ENCODE results near the gene DDX60.
"Not testable (repeated sequence)": the region's sequence is repeated elsewhere in the genome, so short reads cannot be mapped to it uniquely, and the experiment has no call there.

DDX60 gene

DNA sequence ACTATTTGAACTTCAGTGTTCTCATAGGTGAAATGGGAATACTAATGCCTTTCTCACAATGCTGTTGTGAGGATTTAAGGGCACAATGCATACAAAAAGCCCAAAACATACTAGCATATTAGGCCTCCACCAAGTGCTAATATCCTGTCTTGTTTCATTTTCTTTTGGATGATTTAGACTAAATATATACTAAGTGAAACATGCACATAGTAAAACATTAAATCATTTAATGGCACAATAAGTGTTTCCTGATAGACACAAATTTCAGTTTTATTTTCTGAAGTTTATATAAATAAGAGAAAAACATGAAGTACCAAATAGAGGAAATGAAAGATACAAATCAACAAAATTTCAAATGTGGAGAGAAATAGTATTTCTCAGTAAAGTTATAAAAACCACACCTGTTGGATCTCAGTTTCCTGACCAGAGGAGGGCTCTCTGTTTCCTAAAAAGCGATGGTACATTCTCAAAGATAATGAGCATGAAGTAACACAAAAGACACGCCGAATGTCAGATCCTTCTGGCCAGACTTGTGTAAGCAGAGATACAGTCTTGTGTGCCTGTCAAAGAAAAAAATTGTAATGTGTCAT, 25.1 kb downstream of the DDX60 start:
- no peak for DNase-seq

- DNase-seq = no peak
These were observed 27.3 kb downstream of the DDX60 start for GRCh38 chr4:168291242-168291641.

- not testable (repeated sequence) for DNase-seq
These were observed 32.7 kb downstream of the DDX60 start for GRCh38 chr4:168285850-168286249.

- DNase-seq = no peak
These were observed 39.0 kb downstream of the DDX60 start for GRCh38 chr4:168279556-168279955.

GRCh38 chr4:168275836-168276235, 42.7 kb downstream of the DDX60 start:
- DNase-seq = no peak

- DNase-seq = no peak
These were observed 43.7 kb downstream of the DDX60 start for GRCh38 chr4:168274871-168275270.

DNA sequence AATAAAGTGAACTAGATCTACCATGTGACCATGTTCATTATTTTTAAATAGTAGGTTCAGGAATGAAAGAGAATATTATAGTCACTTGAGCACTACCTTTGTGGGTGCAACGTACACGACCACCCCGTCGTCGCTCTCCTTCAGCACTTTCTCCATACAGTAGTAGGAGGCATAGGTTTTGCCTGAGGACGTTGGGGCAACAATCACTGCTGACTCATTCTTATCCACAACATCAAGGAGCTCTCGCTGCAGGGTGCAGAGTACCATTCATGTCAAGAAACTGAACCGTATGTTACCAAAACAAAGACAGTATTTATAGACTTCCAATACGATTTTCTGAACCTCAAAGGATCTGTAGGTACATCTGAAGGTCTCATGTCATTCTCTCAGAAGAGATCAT, 44.7 kb downstream of the DDX60 start:
- no peak for DNase-seq

- DNase-seq = no peak
These were observed 46.1 kb downstream of the DDX60 start for GRCh38 chr4:168272488-168272887.

DNA sequence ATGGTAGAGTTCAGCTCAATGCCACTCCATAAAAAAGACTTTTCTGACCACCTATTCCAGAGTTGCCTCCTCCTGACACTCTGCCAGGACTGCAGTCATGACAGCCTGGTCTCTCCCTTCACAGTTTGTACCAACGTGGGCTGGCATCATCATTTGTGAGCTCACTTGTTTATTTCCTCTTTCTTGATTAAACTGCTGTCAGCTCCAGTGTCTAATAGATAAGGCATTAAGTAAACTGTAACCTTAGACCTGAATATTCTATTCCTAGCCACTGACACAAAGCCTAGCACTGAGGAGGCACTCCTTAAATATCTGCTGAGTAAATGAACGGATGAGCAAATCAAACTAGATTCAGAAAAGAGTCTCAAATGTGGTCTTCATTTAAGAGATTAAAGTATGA, 48.7 kb downstream of the DDX60 start:
- no peak for DNase-seq

- no peak for DNase-seq
These were observed 53.2 kb downstream of the DDX60 start for GRCh38 chr4:168265327-168265726.

DNA sequence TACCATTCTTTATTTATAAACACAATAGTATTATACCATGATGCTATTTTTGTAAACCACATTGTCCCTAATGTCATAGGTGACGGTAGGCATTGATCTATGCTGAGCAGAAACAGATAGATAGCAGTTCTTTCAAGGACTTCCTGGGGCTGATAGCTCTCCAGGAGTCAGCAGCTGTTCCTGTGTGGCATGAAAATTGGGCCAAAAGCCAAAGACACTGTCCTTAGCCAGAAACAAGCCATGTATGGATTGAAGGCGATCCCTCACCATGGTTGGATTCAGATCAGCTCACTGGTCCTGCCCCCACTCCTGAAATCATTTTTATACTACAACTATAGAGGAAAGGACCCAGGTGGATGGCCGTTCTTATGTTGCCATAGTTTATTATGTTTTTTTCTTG, 53.6 kb downstream of the DDX60 start:
- DNase-seq = no peak

GRCh38 chr4:168263039-168263438, 55.5 kb downstream of the DDX60 start:
- no peak for DNase-seq

- no peak for DNase-seq
These were observed 59.5 kb downstream of the DDX60 start for GRCh38 chr4:168259096-168259495.

GRCh38 chr4:168257768-168258167, 60.8 kb downstream of the DDX60 start:
- DNase-seq = no peak

DNA sequence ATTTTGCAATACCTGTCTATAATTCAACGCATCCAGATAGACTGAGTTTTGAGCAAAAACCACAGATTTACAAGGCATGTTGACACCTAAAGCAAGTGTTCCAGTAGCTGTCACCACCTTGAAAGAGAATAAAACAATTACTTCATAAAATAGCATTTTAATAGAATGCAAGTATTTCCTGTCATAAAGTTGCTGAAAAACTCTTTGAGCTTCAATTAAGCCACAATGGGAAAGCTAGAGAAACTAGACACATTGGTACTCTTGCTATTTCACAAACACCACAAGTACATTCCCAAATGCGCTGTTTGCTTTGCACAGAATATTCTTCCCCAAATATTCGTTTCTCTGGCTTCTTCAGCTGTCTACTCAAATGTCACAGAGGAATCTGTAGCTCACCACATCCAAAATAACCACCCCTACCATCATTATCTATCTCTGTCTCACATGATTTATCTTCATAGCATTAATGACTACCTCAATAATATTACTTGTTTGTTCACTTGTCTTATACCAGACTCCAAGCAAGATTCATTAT, 70.3 kb downstream of the DDX60 start:
- no peak for DNase-seq

DNA sequence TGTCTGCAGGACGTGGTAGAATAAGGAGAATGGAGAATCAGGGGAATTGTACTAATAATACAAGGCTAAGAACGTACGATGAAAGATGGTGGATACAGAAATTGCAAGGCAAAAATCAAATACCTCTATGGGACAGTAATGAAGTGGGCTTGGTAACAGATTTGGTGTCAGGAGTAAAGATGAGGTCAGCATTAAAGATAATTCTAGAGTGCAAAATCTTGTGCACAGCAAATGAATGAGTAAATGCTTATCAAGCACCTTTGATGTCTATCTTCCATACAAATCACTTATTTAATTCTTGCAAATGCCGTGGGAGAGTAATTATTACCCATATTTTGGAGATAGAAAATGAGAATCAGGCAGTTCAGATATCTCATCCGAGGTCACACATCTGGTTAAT, 70.9 kb downstream of the DDX60 start:
- DNase-seq = no peak

DNA sequence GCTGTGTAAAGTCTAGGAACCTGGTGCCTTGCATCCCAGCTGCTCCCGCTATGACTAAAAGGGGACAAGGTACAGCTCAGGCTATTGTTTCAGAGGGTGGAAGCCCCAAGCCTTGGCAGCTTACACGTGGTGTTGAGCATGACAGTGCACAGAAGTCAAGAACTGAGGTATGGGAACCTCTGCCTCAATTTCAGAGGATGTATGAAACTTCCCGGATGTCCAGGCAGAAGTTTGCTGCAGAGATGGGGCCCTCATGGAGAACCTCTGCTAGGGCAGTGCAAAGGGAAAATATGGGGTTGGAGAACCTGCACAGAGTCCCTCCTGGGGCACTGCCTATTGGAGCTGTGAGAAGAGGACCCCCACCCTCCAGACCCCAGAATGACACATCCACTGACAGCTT, 76.6 kb downstream of the DDX60 start:
- DNase-seq = no peak

DNA sequence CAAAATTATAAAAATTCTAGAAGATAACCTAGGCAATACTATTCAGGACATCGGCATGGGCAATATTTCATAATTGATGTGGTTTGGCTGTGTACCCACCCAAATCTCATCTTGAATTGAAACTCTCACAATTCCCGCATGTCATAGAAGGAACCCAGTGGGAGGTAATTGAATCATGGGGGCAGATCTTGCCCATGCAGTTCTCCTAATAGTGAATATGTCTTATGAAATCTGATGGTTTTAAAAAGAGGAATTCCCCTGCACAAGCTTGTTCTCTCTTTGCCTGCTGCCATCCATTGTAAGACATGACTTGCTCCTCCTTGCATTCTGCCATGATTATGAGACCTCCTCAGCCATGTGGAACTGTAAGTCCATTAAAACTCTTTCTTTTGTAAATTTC, 77.7 kb downstream of the DDX60 start:
- DNase-seq = no peak

GRCh38 chr4:168221301-168221700, 97.3 kb downstream of the DDX60 start:
- DNase-seq = no peak

DNA sequence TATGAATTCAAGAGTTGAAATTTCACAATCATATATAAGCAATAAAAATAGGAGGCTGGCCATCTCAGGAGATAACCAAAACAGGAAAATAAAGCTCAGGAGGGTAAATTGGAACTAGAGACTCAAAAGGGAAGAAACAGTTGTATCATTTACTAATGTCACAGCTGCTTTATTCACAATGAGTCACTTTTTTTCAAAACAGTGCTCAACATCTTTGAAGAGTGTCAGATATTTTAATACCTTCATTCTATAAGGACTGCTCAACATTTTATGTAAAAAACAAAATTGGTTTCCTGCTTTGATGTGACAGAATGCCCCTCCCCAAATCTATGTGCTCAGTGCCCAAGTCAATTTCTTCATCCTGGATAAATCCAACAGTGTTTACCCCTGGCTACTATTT, 97.7 kb downstream of the DDX60 start:
- DNase-seq = no peak

- DNase-seq = no peak
These were observed 99.9 kb downstream of the DDX60 start for GRCh38 chr4:168218645-168219044.

DNA sequence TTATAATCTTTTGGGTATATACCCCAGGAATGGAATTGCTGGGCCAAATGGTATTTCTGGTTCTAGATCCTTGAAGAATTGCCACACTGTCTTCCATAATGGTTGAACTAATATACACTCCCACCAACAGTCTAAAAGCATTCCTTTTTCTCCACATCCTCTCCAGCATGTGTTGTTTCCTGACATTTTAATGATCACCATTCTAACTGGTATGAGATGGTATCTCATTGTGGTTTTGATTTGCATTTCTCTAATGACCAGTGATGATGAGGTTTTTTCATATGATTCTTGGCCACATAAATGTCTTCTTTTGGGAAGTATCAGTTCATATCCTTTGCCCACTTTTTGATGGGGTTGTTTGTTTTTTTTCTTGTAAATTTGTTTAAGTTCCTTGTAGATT, 105.0 kb downstream of the DDX60 start:
- not testable (repeated sequence) for DNase-seq

DNA sequence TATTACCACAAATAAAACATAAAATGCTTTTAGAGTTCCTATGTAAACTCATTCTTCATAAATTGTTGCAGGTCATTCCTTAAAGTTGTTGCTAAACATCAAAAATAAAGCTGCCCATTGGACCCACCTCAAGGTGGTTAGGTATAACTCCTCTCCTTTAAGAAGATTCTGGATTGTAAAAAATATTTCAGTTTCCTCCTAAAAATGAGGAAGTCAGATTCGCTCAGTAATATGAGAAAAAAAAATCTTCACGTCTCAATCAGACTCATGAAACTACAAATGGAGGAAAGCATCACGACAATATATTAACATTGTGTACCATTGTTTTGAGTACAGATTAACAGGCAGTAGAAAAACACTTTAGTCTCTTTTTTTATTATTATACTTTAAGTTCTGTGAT, 105.9 kb downstream of the DDX60 start:
- DNase-seq = no peak

DNA sequence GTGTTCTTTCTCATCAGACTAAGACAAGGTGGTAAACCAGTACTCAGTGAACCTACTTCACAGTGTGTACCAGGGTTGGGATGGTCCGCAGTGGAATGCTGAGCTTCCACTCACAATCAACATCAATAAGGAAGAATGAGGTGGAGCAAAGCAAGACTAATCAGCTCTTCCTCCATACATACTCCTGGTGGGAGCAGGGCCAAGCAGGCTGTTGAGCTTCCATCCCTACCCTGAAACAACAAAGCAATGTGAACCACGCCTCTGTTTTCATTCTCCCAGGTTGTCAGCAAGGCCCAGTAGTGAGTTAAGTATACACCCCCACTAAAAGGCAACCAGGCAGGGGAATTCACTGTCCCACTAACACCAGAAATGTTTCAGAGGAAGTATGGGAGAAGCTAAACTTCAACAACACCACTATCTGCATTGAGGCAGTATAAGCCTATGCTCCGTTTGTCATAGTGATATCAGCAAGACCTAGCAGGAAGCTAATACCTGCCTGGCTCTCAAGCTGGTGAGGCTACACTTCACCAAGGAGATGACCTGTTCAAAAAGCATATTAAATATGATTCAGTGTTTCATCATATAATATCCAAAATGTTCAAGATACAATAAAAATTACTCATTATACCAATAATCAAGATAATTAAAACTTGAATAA, 109.5 kb downstream of the DDX60 start:
- no peak for DNase-seq
